ENCODE measurements around the gene ST6GALNAC6. TPM values are rescaled to one million over a fixed set of nuclear protein-coding genes. Genes with fewer than 3 reads are reported as not detected.

ST6GALNAC6 gene
- total and polyA plus RNA-seq, 2 of the 4 experiments (the other 2 are of a cell fraction): 35.7 to 48.6 TPM

DNA sequence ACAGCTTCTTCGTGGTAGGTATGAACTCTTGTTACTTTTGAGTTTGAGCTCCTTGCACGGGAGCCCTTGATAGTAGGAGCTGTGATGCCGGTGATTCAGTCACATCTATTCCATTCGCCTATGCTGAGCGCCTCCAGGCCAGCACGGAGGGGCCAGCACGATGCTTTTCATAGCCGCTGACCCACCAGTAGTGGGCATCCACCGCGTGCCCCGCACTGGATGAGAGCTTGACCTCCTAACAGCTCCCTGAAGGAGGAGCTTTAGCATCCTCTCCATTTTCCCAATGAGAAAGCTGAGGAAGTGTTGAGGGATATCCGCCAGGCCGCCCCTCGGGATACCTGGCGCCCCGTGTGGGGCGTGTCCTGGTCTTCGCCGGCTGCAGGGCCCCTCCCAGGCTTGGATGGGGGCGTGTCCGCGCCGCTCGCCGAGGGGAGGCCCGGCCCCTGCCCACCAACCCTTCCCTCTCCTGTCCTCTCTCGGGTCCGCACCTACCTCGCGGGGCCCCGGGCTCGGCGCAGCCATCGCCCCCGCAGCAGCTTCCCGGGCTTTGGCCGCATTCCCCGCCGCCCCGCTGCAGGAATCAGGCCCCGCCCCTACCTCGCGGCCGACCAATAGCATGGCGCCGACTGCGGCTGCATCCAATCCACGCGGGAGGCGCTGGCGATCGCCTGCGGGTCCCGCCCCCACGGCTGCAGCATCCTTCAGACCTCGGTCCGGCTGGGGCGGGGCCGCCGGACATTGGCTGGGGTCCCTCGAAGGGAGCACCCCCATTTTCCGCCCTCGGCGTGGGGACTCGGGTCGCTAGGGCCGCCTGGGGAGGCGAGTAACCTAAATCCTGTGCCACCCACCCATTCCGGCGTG is 31.1 kb upstream of the ST6GALNAC6 start, which contains the start of gene PIP5KL1:
TSS of gene PIP5KL1 (minus strand) at position 547 of the 861 bp plus-strand sequence. CDS start at position 522, 25 bp downstream.
- H3K9me1 ChIP-seq (ENCODE audit: insufficient read depth, low read length): peaks cover 24% of the 10 kb centered on the region
- H2AFZ ChIP-seq (replicated peaks; ENCODE audit: low read length, poor library complexity): peak within 1 kb of the TSS; percentile 92
- H3K27me3 ChIP-seq (ENCODE audit: control insufficient read depth, insufficient read depth, low read length): no peaks in the 10 kb centered on the region
- peaks cover 8% of the 10 kb centered on the region for H3K4me1 ChIP-seq (ENCODE audit: control insufficient read depth, insufficient read depth, low read length)
- H3K9ac ChIP-seq (ENCODE audit: low read depth, low read length): peak within 1 kb of the TSS; percentile 35
- H2BK15ac ChIP-seq (ENCODE audit: low read depth, low read length): peak within 1 kb of the TSS; percentile 19; the same call in 1 of the 3 replicates
- peak within 1 kb of the TSS; percentile 60 for H3K4me3 ChIP-seq (ENCODE audit: insufficient read depth, low read depth, low read length)
- peak within 1 kb of the TSS; percentile 89 for H3K23ac ChIP-seq (ENCODE audit: low read depth, low read length)
- peak within 1 kb of the TSS; percentile 20 to 83; a peak in 3 of 4 replicates for H4K8ac ChIP-seq (ENCODE audit: low read depth in 2 of 2, low read length in 2 of 2)
- TF ChIP-seq RFX5 (IDR thresholded peaks at IDR 0.05; ENCODE audit: low read depth, low read length) (peak; percentile 19; the same call in 1 of the 2 replicates), NFE2L2 (IDR thresholded peaks at IDR 0.05; ENCODE audit: low read depth, low read length) (no peak), RCOR1 (IDR thresholded peaks at IDR 0.05; ENCODE audit: insufficient replicate concordance, low read length) (peak; percentile 21)
- TF ChIP-seq, protein P1, sequence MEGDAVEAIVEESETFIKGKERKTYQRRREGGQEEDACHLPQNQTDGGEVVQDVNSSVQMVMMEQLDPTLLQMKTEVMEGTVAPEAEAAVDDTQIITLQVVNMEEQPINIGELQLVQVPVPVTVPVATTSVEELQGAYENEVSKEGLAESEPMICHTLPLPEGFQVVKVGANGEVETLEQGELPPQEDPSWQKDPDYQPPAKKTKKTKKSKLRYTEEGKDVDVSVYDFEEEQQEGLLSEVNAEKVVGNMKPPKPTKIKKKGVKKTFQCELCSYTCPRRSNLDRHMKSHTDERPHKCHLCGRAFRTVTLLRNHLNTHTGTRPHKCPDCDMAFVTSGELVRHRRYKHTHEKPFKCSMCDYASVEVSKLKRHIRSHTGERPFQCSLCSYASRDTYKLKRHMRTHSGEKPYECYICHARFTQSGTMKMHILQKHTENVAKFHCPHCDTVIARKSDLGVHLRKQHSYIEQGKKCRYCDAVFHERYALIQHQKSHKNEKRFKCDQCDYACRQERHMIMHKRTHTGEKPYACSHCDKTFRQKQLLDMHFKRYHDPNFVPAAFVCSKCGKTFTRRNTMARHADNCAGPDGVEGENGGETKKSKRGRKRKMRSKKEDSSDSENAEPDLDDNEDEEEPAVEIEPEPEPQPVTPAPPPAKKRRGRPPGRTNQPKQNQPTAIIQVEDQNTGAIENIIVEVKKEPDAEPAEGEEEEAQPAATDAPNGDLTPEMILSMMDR (conservative IDR thresholded peaks at IDR 0.05; ENCODE audit: low read depth, low read length): 0 out of 2 replicates have a peak, but pooled peaks have one; percentile 10
- ChIA-PET CTCF (no interaction called here), POLR2A (ENCODE audit: unreplicated experiment) (interaction anchor here (0.7 kb wide), 1 partner anchor 38 kb away, joined by 3 read pairs; no protein-coding TSS in a partner anchor)
- peak within 1 kb of the TSS; percentile 33 for H3K18ac ChIP-seq (ENCODE audit: low read depth, low read length)
- H4K91ac ChIP-seq (ENCODE audit: insufficient read depth, low read depth, low read length): peak within 1 kb of the TSS; percentile 57
- H3K79me1 ChIP-seq (ENCODE audit: low read depth in 1 of 2, low read length in 2 of 2): peaks cover 0 to 33% of the 10 kb centered on the region in 2 experiments; a peak in 2 of 4 replicates
- peak within 1 kb of the TSS; percentile 32 for H4K5ac ChIP-seq (ENCODE audit: low read depth, low read length)
- peak within 1 kb of the TSS; percentile 68 for H3K14ac ChIP-seq (replicated peaks; ENCODE audit: low read depth, low read length)
- WGBS, 2 experiments (ENCODE audit: extremely low coverage in 2 of 2, insufficient read length in 1 of 2): 1% methylated on average over 30 of the region's 70 CpGs; no CpG with 5 or more reads in 1 of the 2 experiments
- H4K20me1 ChIP-seq (ENCODE audit: insufficient read depth, low read length): peaks cover 15% of the 10 kb centered on the region
- peak within 1 kb of the TSS; percentile 57 for H3K4ac ChIP-seq (ENCODE audit: low read depth, low read length)
- in situ Hi-C loops (cut with MboI; ENCODE audit: low sequenced_read_pairs): no loop called here
- peak; percentile 82 for DNase-seq
- H2AK9ac ChIP-seq (replicated peaks; ENCODE audit: low read depth, low read length, poor library complexity): peak within 1 kb of the TSS; percentile 97
- no TSS peak for BruUV-seq (replicated peaks)
- peaks cover 2% of the 10 kb centered on the region for H3K36me3 ChIP-seq (ENCODE audit: control insufficient read depth, insufficient read depth, low read length)
- ATAC-seq (ENCODE audit: low read depth): peak; percentile 94
- no peaks in the 10 kb centered on the region for H3K9me3 ChIP-seq (ENCODE audit: control insufficient read depth, insufficient read depth, low read length)
- intact Hi-C loops (cut with micrococcal nuclease): no loop called here
- H2AK5ac ChIP-seq (ENCODE audit: low read depth, low read length): peak within 1 kb of the TSS; percentile 89
- dilution Hi-C loops (cut with HindIII; ENCODE audit: low sequenced_read_pairs, unreplicated experiment): no loop called here
- H3K27ac ChIP-seq (ENCODE audit: insufficient read depth, low read length): peak within 1 kb of the TSS; percentile 23
- H3K4me2 ChIP-seq (ENCODE audit: low read depth, low read length): peak within 1 kb of the TSS; percentile 85
- H2BK120ac ChIP-seq (ENCODE audit: low read depth, low read length): peak within 1 kb of the TSS; percentile 65
- H2BK5ac ChIP-seq (ENCODE audit: low read depth, low read length, poor library complexity, severe bottlenecking): peak within 1 kb of the TSS; percentile 59
- no peak within 1 kb of the TSS; the same call in 1 of the 2 replicates for H3K56ac ChIP-seq (ENCODE audit: extremely low read depth, insufficient read depth, low read length)
- H2BK20ac ChIP-seq (ENCODE audit: low read depth, low read length): 0 out of 2 replicates have a peak within 1 kb of the TSS, but pooled peaks have one; percentile 16

All from IMR-90 (cell line).